Endometrial microvascular endothelial cells (primary cell): Measurements from ENCODE around the gene SDHB. TPM values are rescaled to one million over a fixed set of nuclear protein-coding genes. Genes with fewer than 3 reads are reported as not detected.

Source experiments
- in situ Hi-C: cut with HindIII; loops from 2 replicates; pipeline ENCODE4 v1.10.0; 2017; ENCODE audit warnings: low sequenced_read_pairs, low pct_unique_long_range_greater_than_20kb; ENCODE audit errors: inconsistent ontology term
- total RNA-seq: library from RNA; depleted of rRNA; stranded (reverse); fragments of >200 nt; gene quantifications from one replicate; pipeline ENCODE4 v1.2.3, GENCODE V29; 2015; ENCODE audit errors: inconsistent ontology term

SDHB gene
- 172 TPM for total RNA-seq

DNA sequence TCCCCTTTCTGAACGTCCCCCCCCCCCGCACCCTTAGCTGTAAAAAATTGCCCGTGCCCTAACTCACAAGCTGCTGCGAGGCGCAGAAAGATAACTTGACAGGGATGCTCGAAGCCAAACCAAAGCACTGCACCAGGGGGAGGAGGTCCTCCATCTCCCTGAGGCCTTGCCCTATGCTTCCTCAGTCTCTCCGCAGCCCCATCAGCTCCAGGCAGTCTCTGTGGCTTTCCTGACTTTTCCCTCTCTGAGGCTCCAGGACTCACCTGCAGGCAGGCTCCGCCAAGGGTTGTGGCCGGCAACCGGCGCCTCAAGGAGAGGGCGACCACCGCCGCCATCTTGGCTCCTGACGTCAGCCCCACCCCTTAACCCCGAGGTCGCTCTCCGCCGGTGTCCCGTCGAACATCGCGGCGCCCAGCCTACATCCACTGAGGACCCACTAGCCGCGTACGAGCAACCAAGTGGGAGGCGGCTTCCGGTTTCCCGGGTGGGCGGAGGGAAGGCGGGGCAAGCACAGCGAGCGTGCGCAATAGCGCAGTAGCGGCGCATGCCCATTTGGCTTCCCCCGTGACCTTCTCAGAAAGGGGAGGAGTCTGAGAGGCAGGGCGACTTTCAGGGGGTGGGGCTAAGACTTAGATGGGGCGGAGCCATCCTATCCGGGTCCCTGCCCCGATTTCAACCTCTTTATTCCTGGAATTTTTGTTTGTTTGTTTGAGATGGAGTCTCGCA, at the start of gene SDHB:
SDHB (minus strand) TSS at position 348 of the 726 bp plus-strand sequence; CDS start at position 335, 13 bp downstream.
- in situ Hi-C loops: no loop called here

DNA sequence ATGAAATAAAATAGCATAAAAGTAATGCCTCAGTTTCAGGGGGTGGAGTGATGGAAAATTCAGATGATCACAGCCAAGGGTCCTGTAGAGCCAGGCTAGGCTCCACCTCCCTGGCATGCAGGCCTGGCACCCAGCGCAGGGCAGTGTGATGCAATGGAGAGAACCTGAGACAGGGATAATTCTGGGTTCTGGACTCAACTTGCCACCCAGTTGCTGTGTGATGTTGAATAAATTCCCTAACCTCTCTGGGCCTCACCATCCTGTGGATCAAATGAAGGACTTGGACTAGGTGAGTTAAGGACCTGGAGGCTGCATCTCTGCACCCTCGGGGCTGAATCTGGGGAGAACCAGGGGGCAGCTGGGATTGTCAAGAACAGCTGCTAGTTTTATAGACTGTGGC, 48.4 kb upstream of the SDHB start:
- in situ Hi-C loops: no loop called here

DNA sequence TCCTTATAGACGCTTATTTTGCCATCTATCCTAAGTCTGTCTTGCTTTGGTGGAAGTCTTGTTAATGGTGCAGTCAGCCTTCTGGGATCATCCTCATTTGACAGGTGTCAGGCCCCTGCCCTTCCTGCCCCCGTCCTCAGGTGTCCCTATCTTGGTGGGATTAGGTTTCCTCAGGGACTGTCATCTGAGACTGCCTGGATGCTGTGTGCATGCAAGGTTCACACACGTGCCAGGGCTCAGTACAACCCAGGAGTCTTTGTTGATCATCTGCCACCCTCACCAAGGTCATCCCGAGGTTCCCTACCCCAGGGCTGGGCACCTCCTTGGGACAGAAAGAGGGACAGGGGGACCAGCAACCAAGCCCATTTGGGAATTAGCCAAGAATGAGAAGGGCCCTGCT, 47.4 kb upstream of the SDHB start:
- in situ Hi-C loops: no loop called here

DNA sequence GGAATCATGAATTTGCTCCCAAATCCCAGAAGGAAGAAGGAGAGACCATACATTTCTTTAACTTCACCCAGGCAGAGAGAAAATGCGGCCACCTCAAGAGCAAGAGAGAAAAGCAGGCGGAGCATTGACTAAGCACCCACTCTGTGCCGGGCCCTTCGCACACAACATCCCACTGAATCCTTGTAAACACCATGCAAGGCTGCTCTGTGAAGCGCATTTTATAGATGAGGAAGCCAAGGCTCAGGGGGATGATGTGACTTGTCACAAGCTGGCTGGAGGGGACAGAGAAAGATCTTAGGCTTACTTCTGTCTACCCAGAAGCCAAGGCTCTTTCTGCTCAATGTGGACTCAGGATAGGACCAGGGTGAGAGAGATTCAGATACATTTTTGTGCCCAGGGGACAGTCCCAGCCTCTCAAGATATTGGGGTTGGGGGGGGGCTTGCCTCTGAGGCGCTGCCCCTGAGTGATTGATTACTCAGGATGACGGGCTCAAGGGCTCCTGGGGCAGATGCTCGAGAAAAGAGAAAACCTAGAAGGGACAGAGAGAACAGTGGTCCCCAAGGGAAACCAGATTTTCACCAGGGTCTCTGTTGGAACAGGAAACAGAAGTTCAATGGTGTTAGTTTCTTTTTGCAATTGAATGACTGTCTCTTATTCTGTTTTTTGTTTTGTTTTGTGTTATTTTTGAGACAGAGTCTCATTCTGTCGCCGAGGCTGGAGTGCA, 45.9 kb upstream of the SDHB start:
- in situ Hi-C loops: no loop called here

DNA sequence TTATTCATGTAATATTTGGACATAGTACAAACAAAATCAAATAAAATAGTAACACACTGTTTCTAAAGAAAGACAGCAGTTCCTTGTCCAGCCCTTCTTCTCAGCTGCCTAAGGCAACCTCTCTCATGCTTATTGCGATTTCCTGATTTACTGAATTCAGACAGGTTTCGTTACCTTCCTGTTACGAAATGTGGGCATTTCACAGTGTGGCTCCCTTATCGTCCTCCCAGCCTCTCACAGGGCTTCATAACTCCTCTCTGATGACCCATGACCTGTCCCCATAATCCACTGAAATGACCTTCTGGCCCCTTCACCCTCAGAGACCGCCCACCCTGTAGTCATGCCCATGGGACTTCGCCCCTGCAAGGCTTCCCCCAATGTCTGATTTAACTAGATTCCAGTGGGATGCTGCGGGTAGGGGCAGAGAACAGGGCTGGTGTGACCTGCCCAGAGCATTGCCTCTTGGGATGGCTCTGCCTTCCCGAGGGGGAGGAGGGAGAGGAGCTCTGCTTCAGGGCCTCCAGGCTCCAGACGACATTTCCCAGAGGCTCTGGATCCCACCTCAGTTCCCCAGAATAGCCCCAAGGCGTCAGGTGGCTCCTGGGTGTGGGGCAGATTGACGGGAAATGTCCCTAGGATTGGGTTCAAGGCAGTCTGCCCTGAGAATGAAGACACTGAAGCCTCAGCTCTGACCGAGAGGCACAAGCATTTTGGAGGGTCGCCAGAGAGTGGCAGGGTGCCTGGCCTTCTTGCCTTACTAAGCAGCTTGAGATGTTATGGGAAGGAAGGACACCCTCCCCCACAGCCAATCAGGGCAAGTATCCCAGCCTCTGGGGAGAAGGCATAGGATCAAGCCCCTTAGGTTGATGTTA, 44.9 kb upstream of the SDHB start:
- in situ Hi-C loops: no loop called here

DNA sequence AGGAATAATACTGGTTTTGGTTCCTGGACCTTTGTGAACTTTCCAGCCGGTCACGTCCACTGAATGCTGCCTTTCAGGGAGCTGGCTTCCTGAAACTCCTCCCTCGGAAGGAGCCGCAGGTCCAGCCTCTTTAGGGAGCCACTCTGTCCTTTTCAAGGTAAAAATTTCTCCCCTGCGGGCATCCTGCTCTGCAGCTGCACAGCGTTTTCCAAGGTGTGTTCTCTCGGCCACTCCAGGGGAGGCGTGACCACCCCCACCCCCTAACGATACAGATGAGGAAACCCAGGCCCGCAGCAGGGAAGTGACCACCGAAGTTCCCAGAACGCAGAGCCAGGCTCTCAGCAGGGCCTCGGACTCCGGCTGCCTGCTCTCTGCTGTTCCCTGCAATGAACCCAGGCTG, 44.0 kb upstream of the SDHB start:
- in situ Hi-C loops: no loop called here

DNA sequence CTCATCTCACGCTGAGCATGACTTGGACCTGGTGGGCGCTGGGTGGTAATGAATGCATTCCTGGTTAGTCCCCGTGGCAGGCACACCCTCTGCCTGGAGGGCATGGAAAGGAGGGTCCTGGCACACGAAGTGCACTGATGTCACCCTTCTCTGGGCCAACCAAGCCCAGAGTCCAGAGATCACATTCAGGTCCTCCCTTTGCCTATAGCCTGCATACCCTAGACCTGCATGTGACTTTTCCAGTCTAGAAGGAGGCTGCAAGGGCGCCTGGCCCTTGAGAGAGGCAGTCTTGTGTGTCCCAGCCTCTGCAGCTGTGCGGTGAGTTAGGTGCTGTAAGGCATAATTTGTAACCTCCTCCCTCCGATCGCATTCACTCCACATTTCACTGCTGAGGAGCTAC, 43.3 kb upstream of the SDHB start:
- in situ Hi-C loops: no loop called here

DNA sequence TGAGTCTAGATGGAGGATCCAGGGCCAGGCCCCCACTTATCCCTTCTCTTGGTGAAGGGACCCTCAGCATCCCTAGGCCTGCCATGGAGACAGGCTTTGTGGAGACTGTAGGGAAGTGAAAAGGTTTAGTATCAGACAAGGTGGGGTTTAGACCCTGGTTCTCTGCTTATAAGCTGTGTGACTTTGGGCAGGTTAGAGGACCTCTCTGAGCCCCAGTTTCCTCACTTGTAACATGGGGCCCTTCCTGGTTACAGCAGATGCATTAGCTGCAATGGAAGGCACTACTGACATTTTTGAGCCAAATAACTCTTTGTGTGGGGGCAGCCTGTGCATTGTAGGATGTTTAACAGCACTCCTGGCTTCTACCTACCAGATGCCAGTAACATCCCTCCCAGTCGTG, 42.8 kb upstream of the SDHB start:
- in situ Hi-C loops: no loop called here

DNA sequence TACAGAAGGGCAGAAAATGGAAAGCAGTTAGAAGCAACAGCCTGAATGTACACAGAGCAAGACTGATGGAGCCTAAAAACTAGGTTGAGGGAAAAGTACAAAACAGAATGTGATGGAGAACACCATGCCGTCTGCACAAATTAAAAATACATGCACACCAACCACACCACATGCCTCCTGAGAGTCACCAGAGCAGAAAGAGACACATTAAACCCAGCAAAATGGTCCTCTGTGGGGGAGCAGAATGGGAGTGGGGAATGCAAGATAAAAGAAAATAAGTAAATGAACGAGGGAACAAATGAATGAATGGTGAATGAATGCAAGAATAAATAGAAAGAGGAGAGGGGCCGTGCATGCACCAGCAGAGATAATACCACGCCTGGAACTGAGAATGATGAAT, 41.3 kb upstream of the SDHB start:
- in situ Hi-C loops: no loop called here

DNA sequence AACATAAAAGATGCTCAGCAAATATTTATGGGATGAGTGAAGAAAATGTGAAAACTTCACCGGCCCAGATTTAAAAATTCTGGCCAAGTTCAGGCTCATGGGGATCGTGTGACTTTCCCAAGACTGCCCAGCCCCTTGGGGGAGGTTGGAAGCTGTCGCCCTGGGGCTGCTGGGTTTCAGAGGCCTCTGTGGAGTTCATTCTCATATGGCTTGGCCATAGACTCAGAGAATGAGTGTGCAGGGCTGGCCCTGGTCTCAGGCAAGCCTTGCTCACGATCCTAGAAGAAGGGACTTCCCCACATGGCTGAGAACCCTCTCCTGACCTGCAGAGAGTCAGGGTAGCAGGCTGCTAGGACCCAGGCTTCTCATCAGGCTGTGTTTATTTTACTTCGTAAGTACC, 40.8 kb upstream of the SDHB start:
- in situ Hi-C loops: no loop called here

DNA sequence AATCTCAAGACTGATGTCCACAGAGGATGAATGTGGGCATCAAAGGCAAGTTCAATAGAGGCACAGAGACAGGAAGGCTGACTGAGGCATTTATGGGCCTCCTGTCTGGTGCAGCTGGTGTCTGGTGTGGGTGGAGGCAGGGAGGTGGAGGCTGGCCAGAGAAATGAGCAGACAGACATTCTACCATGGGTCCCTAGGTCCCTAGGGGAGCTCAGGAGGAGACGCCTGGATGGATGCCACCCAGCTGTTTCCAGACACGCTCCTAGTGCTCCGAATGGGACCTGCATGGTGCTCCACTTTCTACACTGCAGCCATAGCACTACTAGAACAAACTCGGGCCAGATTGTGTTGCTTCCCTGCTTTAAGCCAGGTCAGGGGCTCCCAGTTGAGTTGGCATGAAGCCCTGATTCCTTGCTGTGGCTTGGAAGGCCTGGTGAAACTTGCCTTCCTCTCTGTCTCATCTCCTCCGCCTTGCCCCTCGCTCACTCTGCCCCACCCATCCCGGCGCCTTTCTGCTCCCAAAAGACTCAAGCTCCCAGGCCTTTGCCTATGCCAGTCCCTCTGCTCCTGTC, 40.1 kb upstream of the SDHB start:
- in situ Hi-C loops: no loop called here

DNA sequence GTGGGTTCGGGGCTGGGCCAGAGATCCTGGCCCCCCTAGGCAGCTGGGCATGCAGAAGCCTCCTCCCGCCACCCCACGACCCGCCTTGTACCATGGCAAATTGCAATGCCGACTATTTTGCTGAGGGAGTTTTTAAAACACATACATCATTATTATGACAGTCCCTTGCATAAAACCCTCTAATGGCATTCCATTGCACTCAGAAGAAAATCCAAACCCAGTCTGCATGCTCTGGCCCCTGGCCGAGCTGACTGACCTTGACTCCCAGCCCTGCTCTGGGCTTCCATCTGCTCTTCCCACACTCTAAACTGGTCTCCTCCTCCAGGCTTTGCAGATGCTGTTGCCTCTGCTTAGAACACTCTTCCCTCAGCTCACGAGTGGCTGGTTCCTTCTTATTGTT, 37.4 kb upstream of the SDHB start:
- in situ Hi-C loops: no loop called here

DNA sequence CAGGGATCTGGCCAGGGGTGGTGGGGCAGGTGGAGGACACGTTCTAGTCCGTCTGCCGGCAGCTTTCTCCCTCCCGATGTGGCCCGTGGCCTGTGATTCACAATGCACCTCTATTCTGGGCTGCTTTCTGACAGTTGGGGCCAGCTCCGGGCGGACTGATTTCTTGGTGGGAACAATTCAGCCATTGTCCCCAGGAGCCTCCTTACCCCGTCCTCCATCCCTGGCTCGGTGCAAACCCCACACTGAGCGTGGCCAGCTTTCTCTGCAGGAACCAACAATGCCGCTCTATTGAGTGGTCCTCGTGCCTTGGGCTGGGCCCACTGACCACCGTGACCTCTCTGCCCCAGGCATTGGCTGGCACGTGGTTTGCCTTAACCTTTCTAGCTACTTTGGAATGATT, 35.7 kb upstream of the SDHB start:
- in situ Hi-C loops: no loop called here

DNA sequence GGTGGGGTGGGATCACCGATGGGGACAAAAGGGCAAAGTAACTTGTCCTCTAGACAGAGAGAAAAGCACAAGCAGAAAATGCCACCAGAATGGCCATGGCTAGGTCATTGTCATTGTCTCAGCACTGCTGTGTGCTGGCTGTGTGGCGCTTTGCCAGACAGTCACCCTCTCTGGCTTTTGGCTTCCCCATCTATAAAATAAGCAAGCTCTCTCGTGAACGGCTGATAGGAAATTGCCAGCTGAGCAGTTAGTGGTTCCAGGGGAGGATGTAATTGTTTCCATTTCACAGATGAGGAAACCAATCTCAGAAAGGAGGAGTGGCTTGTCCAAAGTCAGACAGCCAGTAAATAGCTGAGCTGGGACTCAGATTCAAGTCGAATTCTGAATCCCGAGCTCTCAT, 32.9 kb upstream of the SDHB start:
- in situ Hi-C loops: no loop called here

DNA sequence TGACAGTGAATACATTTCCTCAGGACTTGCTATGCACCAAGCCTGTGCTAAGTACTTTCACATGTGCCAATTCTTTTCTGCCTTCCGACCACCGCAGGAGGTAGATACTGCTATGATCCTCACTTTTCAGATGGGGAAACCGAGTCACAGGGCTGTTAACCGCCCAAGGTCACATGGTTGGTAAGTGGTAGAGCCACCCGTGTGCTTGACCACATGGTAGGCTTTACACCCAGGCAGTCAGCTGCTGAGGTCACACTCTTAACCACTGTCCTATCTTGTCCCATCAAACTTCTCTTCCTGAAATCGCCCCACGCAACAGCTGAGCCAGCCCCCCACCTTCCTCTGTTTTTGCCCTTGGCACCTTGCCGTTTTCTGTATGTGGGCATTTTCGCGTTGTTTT, 31.0 kb upstream of the SDHB start:
- in situ Hi-C loops: no loop called here

DNA sequence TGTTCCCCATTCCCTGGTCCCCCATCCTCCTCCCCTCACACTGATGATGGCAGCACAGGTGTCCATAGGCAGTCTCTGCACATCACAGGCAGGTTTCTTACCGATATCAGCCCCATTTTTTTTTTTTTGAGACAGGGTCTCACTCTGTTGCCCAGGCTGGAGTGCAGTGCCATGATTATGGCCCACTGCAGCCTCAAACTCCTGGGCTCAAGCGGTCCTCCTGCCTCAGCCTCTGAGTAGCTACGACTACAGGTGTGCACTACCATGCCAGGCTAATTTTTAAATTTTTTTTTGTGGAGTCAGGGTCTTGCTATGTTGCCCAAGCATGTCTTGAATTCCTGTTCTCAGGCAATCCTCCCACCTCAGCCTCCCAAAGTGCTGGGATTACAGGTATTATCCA, 28.9 kb upstream of the SDHB start:
- in situ Hi-C loops: no loop called here

DNA sequence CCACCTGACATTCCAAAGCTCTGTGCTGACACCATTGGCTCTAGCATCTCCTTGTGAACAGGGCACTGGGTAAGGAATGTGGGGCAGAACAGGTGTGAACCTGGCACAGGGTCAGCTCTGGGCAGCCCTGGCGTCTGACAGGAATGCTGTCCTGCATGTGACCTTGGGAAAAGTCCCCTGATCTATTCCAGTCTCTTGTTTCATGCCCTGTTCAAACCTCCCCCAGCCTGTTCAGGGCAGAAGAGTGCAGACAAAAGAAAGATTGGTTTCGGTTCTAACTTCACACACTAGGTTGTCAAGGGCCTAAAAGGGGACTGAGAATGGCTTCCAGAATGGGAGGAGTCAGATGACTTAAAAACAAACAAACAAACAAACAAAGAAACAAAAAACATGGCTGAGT, 27.6 kb upstream of the SDHB start:
- in situ Hi-C loops: no loop called here

DNA sequence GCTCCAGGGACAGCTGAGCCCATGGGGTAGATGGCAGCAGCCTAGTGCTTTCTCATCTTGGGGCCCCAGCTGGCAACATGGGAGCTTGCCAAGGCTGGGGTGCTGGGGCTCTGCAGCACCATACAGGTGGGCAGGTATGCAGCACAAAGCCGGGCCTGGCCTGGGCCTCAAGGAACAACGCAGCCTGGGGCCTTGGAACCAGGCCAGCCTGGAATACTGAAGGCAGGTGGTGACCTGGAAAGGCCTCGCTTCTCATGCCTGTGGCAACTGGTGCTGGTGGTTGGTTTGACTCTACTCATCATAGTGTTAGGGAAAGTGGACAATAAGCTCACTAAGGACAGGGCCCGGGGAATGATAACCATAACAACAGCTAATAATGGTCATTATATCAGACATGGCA, 27.0 kb upstream of the SDHB start:
- in situ Hi-C loops: no loop called here

DNA sequence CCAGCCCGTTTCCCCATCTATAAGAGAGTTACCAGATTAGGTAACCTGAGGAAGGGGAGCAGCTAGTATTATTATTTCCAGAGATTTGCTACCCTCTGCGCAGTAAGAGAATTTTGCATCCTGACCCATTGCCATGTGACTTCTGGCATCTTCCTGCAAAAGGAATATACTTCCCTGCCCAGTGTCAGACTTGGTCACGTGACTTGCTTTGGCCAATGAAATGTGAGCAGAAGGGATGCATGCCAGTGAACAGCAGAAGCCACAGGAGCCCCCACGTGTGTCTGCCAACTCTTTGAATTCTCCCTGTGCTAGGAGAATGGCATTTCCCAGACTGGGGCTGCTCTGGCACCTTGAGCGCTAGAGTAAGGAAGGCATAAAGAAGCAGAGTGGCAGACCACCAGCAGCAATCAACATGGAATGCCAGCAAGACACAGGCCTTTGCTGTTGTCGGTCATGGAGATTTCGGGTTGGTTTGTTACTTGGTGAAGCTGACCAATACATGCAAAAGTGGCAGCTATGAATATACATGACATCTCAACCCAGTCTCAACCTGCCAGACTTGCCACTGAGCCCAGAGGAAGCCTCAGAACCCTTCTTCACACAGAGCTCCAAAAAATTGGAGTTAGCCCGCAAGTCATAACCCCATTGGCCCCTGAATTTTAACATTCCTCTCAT, 26.4 kb upstream of the SDHB start:
- in situ Hi-C loops: no loop called here
